ENCODE results near the gene PRR5L. TPM values are rescaled to one million over a fixed set of nuclear protein-coding genes. Genes with fewer than 3 reads are reported as not detected.

The PRR5L gene
- total and polyA plus RNA-seq, 8 donors, result 10.6 to 27.0 (median 17.4) TPM

DNA sequence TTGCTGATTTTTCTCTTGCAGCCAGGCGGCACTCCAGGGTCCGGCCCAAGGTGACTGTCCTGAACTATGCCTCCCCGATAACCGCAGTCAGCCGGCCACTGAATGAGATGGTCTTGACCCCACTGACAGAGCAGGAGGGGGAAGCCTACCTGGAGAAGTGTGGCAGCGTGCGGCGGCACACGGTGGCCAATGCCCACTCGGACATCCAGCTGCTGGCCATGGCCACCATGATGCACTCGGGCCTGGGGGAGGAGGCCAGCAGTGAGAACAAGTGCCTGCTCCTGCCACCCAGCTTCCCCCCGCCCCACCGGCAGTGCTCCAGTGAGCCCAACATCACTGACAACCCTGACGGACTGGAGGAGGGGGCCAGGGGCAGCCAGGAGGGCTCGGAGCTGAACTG is 166.2 kb downstream of the PRR5L start:
- H3K9me3 ChIP-seq, result no peaks in the 10 kb centered on the region
- intact Hi-C loops (cut with DNase I), result no loop called here
- H3K4me3 ChIP-seq, result no peak overlapping the region
- H3K36me3 ChIP-seq, result peaks cover 0 to 5% of the 10 kb centered on the region in 2 donors
- peak in 1 of 4 donors; percentile 70 for DNase-seq
- ATAC-seq, result no peak
- no peaks in the 10 kb centered on the region for H3K4me1 ChIP-seq
- H3K27ac ChIP-seq, result no peak overlapping the region
- no peaks in the 10 kb centered on the region for H3K27me3 ChIP-seq
- TF ChIP-seq, protein P1, sequence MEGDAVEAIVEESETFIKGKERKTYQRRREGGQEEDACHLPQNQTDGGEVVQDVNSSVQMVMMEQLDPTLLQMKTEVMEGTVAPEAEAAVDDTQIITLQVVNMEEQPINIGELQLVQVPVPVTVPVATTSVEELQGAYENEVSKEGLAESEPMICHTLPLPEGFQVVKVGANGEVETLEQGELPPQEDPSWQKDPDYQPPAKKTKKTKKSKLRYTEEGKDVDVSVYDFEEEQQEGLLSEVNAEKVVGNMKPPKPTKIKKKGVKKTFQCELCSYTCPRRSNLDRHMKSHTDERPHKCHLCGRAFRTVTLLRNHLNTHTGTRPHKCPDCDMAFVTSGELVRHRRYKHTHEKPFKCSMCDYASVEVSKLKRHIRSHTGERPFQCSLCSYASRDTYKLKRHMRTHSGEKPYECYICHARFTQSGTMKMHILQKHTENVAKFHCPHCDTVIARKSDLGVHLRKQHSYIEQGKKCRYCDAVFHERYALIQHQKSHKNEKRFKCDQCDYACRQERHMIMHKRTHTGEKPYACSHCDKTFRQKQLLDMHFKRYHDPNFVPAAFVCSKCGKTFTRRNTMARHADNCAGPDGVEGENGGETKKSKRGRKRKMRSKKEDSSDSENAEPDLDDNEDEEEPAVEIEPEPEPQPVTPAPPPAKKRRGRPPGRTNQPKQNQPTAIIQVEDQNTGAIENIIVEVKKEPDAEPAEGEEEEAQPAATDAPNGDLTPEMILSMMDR (IDR thresholded peaks at IDR 0.05), result no peak

DNA sequence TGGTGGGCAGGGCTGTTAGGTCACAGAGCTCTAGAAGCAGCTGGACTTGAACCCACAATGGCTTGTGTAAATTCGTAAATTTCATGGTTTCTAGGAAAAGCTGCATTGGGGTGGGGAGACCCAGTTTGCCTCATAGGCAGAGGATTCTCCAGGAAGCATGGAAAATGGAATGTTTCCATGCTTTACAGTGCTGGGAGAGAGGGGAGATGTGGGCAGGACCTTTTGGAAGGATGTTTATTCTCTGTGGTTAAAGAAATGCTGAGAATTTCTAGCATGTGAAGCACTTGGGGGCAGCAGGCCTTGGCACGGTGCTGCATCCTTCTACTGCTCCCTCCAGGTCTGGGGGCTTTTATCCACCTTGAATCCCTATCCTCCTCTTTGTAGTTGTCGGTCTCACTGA is 167.7 kb downstream of the PRR5L start:
- TF ChIP-seq, protein P1 (IDR thresholded peaks at IDR 0.05), result no peak
- intact Hi-C loops (cut with DNase I), result no loop called here
- H3K4me1 ChIP-seq, result no peaks in the 10 kb centered on the region
- no peak overlapping the region for H3K27ac ChIP-seq
- H3K9me3 ChIP-seq, result no peaks in the 10 kb centered on the region
- DNase-seq (no peak), ATAC-seq (no peak)
- H3K27me3 ChIP-seq, result no peaks in the 10 kb centered on the region
- H3K36me3 ChIP-seq, result peaks cover 0 to 5% of the 10 kb centered on the region in 2 donors
- no peak overlapping the region for H3K4me3 ChIP-seq

DNA sequence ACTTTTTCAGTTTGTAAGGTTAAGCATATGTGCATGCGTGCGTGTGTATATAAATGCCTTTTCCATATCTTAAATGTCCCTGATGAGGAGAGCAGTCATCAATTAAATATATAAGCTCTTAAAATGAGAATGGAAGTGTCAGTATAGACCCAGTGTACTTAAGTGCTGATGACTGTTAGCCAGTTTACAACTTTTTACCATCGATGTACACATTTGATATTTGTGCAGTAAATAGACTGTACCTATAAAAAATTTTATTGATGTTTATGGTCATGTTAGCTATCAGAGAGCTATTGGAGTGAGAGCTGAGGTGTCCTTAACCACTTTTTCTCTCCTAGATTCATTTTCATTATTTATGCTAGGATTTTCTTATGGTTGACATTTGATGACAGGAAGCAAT is 168.6 kb downstream of the PRR5L start:
- DNase-seq, result no peak
- Histone ChIP-seq H3K4me3 (no peak overlapping the region), H3K36me3 (peaks cover 0 to 5% of the 10 kb centered on the region in 2 donors), H3K4me1 (no peaks in the 10 kb centered on the region), H3K27ac (no peak overlapping the region), H3K27me3 (no peaks in the 10 kb centered on the region), H3K9me3 (no peaks in the 10 kb centered on the region)
- ATAC-seq, result no peak
- TF ChIP-seq, protein P1 (IDR thresholded peaks at IDR 0.05), result no peak
- intact Hi-C loops (cut with DNase I), result no loop called here

DNA sequence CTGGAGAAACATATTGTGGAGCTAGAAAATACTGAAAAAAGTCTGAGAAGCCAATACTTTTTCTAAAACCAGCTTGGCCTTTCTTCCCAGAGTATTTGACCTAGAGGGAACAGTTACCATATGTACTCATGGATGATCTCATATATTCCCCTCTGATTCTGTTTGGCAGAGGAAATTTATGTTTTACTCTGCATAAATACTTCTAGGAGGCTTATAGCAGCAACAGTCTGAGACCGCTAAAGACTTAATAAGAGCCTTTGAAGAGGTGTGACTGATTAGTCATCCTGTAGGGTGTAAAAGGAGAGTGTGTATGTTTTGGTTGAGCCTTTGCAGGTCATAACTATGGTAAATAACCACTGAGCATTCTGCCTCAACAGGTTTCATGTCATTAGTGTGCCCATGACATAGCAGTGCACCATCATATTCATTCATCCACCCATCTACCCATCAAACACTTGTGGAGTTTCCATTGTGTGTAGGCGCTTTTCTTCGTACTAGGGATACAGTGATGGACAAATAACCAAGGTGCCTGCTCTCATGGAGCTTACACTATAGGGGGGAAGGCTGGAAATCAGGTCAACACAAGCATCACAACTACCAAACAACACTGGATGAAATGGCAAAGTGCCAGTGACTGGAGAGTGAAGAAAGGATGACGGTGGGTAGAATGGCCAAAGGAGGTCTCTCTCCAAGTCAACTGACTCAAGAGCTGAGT is 169.5 kb downstream of the PRR5L start:
- ATAC-seq (peak; percentile 20), DNase-seq (no peak)
- Histone ChIP-seq H3K4me3 (no peak overlapping the region), H3K36me3 (peaks cover 0 to 5% of the 10 kb centered on the region in 2 donors), H3K9me3 (no peaks in the 10 kb centered on the region), H3K27ac (no peak overlapping the region), H3K27me3 (no peaks in the 10 kb centered on the region), H3K4me1 (no peaks in the 10 kb centered on the region)
- TF ChIP-seq, protein P1 (IDR thresholded peaks at IDR 0.05), result no peak
- intact Hi-C loops (cut with DNase I), result no loop called here

DNA sequence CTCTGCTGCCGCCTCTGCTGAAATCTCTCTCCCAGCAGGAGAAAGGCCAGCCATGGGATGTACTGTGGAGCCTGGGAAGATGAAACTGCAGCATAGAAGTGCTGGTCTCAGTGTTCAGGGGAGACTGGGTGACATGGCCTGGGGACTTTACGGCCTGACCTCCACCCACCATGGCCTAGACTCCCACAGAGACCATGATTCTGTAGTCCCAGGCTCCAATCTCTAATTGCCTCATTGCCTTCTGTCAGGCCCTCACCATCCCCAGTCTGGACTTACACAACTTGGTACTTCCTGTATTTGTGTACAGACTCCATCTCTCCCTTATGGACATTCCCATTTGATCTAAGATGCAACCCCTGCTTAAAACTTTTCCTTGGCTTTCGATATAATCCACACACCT is 170.9 kb downstream of the PRR5L start:
- no peak overlapping the region for H3K27ac ChIP-seq
- DNase-seq (no peak), ATAC-seq (no peak)
- peaks cover 0 to 5% of the 10 kb centered on the region in 2 donors for H3K36me3 ChIP-seq
- H3K4me3 ChIP-seq, result no peak overlapping the region
- H3K4me1 ChIP-seq, result no peaks in the 10 kb centered on the region
- no peaks in the 10 kb centered on the region for H3K27me3 ChIP-seq
- TF ChIP-seq, protein P1 (IDR thresholded peaks at IDR 0.05), result no peak
- intact Hi-C loops (cut with DNase I), result no loop called here
- no peaks in the 10 kb centered on the region for H3K9me3 ChIP-seq
